Neutrophil (primary cell): ENCODE results near the gene NUP160.
A peak's percentile ranks its signal among the peaks of the same experiment; 100 is the strongest.
"Not testable (repeated sequence)": the region's sequence is repeated elsewhere in the genome, so short reads cannot be mapped to it uniquely, and the experiment has no call there.

ENCODE experiments used
- H3K27ac ChIP-seq: fragments of 200-600 bp; sonication (generic); 2 replicates; pipeline ENCODE4 v1.5.1; 2016; ENCODE audit warnings: mild to moderate bottlenecking, moderate library complexity
- H3K27me3 ChIP-seq: fragments of 200-600 bp; sonication (generic); 2 replicates; pipeline ENCODE4 v1.6.0; 2016; ENCODE audit warnings: mild to moderate bottlenecking
- H3K36me3 ChIP-seq: fragments of 200-600 bp; sonication (generic); 2 replicates; pipeline ENCODE4 v1.5.1; 2017
- H3K4me1 ChIP-seq, 2 experiments: fragments of 200-600 bp in 1 of 2; sonication (generic) in 1 of 2; 1 replicate in 1 of 2; 2 replicates in 1 of 2; pipeline versions ENCODE4 v1.5.1 to v1.6.1; 2013 to 2016; ENCODE audit warnings: low read depth in 1 of 2, low read length in 1 of 2, mild to moderate bottlenecking in 1 of 2, moderate library complexity in 1 of 2; ENCODE audit not compliant: control insufficient read depth in 1 of 2, insufficient read depth in 1 of 2
- H3K4me3 ChIP-seq, 2 experiments: fragments of 200-600 bp in 1 of 2; sonication (generic) in 1 of 2; 1 replicate in 1 of 2; 2 replicates in 1 of 2; pipeline ENCODE4 v1.5.1; 2013 to 2016; ENCODE audit warnings: low read depth in 1 of 2, low read length in 1 of 2, mild to moderate bottlenecking in 1 of 2, moderate library complexity in 1 of 2
- H3K9me3 ChIP-seq: fragments of 200-600 bp; sonication (generic); 2 replicates; pipeline ENCODE4 v1.5.1; 2016
- TF ChIP-seq, protein P1 (sequence below): fragments of 200-600 bp; sonication (generic); IDR thresholded peaks from 2 replicates; pipeline ENCODE4 v1.5.1; 2016; ENCODE audit warnings: antibody characterized with exemption

Gene NUP160

GRCh38 chr11:47766509-47767227 is 81.5 kb downstream of the NUP160 start:
- TF ChIP-seq, protein P1, sequence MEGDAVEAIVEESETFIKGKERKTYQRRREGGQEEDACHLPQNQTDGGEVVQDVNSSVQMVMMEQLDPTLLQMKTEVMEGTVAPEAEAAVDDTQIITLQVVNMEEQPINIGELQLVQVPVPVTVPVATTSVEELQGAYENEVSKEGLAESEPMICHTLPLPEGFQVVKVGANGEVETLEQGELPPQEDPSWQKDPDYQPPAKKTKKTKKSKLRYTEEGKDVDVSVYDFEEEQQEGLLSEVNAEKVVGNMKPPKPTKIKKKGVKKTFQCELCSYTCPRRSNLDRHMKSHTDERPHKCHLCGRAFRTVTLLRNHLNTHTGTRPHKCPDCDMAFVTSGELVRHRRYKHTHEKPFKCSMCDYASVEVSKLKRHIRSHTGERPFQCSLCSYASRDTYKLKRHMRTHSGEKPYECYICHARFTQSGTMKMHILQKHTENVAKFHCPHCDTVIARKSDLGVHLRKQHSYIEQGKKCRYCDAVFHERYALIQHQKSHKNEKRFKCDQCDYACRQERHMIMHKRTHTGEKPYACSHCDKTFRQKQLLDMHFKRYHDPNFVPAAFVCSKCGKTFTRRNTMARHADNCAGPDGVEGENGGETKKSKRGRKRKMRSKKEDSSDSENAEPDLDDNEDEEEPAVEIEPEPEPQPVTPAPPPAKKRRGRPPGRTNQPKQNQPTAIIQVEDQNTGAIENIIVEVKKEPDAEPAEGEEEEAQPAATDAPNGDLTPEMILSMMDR: no peak
- H3K27ac ChIP-seq: peak overlapping the region; percentile 91

DNA sequence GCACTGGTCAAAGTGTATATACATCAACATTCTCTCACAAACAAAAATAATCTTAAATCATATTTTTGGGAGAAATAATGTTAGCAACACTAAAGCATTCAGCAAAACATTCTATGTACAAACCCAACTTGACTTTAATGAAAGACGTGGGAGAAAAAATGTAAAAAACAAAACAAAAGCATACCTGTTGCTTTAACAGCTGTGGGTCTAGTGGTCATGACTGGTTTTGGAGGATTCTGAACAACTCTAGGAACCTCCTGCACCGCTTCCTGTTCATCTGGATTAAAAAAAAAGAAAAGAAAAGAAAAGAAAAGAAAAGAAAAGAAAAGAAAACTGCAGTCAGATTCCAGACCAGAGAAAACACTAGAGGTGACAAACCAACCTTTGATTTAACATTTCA is 83.1 kb downstream of the NUP160 start:
- H3K27me3 ChIP-seq: no peaks in the 10 kb centered on the region
- TF ChIP-seq, protein P1: no peak
- H3K9me3 ChIP-seq: no peaks in the 10 kb centered on the region
- no peak overlapping the region for H3K4me3 ChIP-seq
- peaks cover 30% of the 10 kb centered on the region for H3K36me3 ChIP-seq
- no peak overlapping the region for H3K27ac ChIP-seq
- peaks cover 20 to 22% of the 10 kb centered on the region in 2 experiments for H3K4me1 ChIP-seq

More at GRCh38 chr11:47766509-47767227, 81.5 kb downstream of the NUP160 start:
- H3K27me3 ChIP-seq: no peaks in the 10 kb centered on the region
- H3K4me3 ChIP-seq: peak overlapping the region; percentile 85 to 92
- peaks cover 21% of the 10 kb centered on the region for H3K36me3 ChIP-seq
- H3K4me1 ChIP-seq: peaks cover 20 to 22% of the 10 kb centered on the region in 2 experiments
- H3K9me3 ChIP-seq: no peaks in the 10 kb centered on the region

DNA sequence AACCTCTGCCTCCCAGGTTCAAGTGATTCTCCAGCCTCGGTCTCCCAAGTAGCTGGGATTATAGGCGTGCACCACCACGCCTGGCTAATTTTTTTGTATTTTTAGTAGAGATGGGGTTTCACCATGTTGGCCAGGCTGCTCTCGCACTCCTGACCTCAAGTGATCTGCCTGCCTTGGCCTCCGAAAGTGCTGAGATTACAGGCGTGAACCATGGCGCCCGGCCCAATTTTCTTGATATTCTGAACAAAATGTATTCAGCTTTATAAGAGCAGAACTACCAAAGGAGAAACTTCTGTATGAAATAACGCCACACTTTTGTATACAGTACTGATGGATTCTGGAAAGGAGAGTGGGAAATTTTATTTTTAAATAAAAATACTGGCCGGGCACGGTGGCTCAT is 88.9 kb downstream of the NUP160 start:
- H3K4me3 ChIP-seq, H3K27ac ChIP-seq, H3K27me3 ChIP-seq, H3K4me1 ChIP-seq, H3K9me3 ChIP-seq: not testable (repeated sequence)
- H3K36me3 ChIP-seq: peaks cover 62% of the 10 kb centered on the region

DNA sequence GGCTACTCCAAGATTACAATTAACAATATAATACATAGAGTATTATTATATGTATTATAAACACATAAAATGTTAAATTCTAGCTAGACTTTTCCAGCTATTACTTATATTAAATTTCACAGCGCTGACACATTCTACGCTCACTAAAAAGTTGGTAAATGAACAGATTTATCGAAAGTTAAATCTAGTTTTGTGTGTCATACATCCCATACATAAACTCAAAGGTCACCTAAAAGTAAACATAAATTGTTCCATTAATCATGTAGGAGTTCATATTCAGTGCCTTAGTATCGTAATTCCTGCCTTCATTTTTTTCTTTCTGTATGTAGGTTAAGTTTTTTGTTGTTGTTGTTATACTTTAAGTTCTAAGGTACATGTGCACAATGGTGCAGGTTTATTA is 91.9 kb downstream of the NUP160 start:
- H3K9me3 ChIP-seq: no peaks in the 10 kb centered on the region
- H3K4me1 ChIP-seq: no peaks in the 10 kb centered on the region
- H3K27ac ChIP-seq: no peak overlapping the region
- peaks cover 76% of the 10 kb centered on the region for H3K36me3 ChIP-seq
- TF ChIP-seq, protein P1: no peak
- H3K4me3 ChIP-seq: no peak overlapping the region
- no peaks in the 10 kb centered on the region for H3K27me3 ChIP-seq

GRCh38 chr11:47750725-47751124 is 97.4 kb downstream of the NUP160 start:
- Histone ChIP-seq H3K4me1 (no peaks in the 10 kb centered on the region), H3K9me3 (no peaks in the 10 kb centered on the region), H3K4me3 (no peak overlapping the region), H3K36me3 (peaks cover 90% of the 10 kb centered on the region), H3K27me3 (no peaks in the 10 kb centered on the region), H3K27ac (no peak overlapping the region)
- TF ChIP-seq, protein P1: no peak

DNA sequence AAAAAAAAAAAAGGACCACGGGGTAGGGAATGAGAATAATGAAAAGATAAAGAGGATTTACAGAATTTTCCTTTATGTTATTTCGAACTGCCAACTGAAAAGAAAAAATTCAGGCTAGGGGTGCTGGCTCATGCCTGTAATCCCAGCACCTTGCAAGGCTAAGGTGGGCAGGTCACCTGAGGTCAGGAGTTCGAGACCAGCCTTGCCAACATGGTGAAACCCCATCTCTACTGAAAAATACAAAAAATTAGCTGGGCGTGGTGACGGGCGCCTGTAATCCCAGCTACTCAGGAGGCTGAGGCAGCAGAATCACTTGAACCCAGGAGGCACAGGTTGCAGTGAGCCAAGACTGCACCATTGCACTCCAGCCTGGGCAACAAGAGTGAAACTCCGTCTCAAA is 105.7 kb downstream of the NUP160 start:
- H3K9me3 ChIP-seq, H3K4me3 ChIP-seq, H3K27me3 ChIP-seq, H3K27ac ChIP-seq, H3K4me1 ChIP-seq: not testable (repeated sequence)
- H3K36me3 ChIP-seq: peaks cover 98% of the 10 kb centered on the region

DNA sequence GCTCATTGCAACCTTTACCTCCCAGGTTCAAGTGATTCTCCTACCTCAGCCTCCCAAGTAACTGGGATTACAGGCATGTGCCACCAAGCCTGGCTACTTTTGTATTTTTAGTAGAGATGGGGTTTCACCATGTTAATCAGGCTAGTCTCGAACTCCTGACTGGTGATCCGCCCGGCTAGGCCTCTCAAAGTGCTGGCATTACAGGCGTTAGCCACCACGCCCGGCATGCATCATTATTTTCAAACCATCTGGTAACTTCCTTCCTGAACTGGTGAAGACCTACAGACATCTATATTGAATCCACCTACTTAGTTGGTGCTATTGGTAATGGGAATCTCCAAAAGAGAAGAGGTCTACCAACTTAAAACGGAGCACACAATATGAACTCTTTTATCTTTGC is 110.3 kb downstream of the NUP160 start:
- not testable (repeated sequence) for H3K4me1 ChIP-seq, H3K4me3 ChIP-seq, H3K27me3 ChIP-seq, H3K27ac ChIP-seq, H3K9me3 ChIP-seq
- peaks cover 98% of the 10 kb centered on the region for H3K36me3 ChIP-seq
